ENCODE results near the gene C12orf76. TPM values are rescaled to one million over a fixed set of nuclear protein-coding genes. Genes with fewer than 3 reads are reported as not detected.
A peak's percentile ranks its signal among the peaks of the same experiment; 100 is the strongest.

The C12orf76 gene
- total and polyA plus RNA-seq, 7 donors, result 3.0 to 20.1 (median 11.3) TPM

DNA sequence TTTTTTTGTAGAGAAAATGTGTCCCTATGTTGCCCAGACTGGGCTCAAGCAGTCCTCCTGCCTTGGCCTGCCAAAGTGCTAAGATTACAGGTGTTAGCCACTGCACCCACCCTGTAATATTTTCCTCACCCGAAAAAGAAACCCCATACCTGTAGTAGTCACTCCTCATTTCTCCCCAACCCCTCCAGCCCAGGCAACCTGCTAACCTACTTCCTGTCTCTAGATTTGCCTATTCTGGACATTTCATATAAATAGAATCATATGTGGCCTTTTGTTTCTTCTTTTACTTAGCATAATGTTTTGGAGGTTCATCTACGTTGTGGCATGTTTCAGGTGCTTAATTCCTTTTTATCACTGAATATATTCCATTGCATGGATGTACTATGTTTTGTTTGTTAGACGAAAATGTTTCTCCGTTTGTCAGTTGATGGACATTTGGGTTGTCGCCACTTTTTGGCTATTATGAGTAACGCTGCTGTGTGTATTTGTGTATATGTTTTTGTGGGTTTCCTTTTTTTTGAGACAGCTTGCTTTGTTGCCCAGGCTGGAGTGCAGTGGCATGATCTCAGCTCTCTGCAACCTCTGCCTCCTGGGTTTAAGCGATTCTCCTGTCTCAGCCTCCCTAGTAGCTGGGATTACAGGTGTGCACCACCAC is 42.9 kb downstream of the C12orf76 start:
- no peak for TF ChIP-seq EP300 (IDR thresholded peaks at IDR 0.05)
- TF ChIP-seq, protein P1, sequence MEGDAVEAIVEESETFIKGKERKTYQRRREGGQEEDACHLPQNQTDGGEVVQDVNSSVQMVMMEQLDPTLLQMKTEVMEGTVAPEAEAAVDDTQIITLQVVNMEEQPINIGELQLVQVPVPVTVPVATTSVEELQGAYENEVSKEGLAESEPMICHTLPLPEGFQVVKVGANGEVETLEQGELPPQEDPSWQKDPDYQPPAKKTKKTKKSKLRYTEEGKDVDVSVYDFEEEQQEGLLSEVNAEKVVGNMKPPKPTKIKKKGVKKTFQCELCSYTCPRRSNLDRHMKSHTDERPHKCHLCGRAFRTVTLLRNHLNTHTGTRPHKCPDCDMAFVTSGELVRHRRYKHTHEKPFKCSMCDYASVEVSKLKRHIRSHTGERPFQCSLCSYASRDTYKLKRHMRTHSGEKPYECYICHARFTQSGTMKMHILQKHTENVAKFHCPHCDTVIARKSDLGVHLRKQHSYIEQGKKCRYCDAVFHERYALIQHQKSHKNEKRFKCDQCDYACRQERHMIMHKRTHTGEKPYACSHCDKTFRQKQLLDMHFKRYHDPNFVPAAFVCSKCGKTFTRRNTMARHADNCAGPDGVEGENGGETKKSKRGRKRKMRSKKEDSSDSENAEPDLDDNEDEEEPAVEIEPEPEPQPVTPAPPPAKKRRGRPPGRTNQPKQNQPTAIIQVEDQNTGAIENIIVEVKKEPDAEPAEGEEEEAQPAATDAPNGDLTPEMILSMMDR (IDR thresholded peaks at IDR 0.05), result no peak
- TF ChIP-seq POLR2AphosphoS5 (IDR thresholded peaks at IDR 0.05), result no peak
- no peak for TF ChIP-seq POLR2A (IDR thresholded peaks at IDR 0.05)
- intact Hi-C loops (cut with DNase I), result no loop called here
- H3K27me3 ChIP-seq, result no peaks in the 10 kb centered on the region
- no peaks in the 10 kb centered on the region for H3K9me3 ChIP-seq
- H3K36me3 ChIP-seq, result peaks cover 0 to 6% (median 0%) of the 10 kb centered on the region in 4 donors
- WGBS, 2 donors, result 66 to 73% methylated on average over 7 of the region's 7 CpGs
- H3K4me3 ChIP-seq, result no peak overlapping the region
- no peak for DNase-seq
- no peak overlapping the region for H3K27ac ChIP-seq
- peaks cover 0 to 20% (median 12%) of the 10 kb centered on the region in 4 donors for H3K4me1 ChIP-seq

DNA sequence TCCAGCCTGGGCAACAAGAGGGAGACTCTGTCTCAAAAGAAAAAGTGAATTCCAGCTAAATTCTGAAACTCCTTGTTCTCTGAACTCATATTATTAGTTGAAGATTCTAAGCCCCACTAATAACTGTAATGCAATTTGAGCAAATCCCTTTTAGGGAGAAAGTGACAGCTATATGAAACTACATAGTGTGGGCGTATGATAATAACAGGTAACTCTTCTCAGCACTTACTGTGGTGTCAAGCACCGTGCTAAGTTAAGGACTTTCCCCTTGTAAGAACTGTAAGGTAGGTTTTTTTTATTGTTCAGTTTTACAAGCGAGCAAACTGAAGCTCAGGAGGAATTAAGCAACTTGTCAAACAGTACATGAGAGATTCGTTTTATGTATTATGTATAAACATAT is 43.7 kb downstream of the C12orf76 start:
- Histone ChIP-seq H3K4me3 (no peak overlapping the region), H3K27me3 (no peaks in the 10 kb centered on the region), H3K36me3 (peaks cover 0 to 6% (median 0%) of the 10 kb centered on the region in 4 donors), H3K4me1 (peaks cover 0 to 24% (median 17%) of the 10 kb centered on the region in 4 donors), H3K9me3 (no peaks in the 10 kb centered on the region), H3K27ac (no peak overlapping the region)
- intact Hi-C loops (cut with DNase I), result no loop called here
- no peak for TF ChIP-seq EP300 (IDR thresholded peaks at IDR 0.05)
- no peak for TF ChIP-seq POLR2AphosphoS5 (IDR thresholded peaks at IDR 0.05)
- no peak for TF ChIP-seq POLR2A (IDR thresholded peaks at IDR 0.05)
- no peak for DNase-seq
- 12 to 36% methylated on average over 4 of the region's 4 CpGs for WGBS, 2 donors

DNA sequence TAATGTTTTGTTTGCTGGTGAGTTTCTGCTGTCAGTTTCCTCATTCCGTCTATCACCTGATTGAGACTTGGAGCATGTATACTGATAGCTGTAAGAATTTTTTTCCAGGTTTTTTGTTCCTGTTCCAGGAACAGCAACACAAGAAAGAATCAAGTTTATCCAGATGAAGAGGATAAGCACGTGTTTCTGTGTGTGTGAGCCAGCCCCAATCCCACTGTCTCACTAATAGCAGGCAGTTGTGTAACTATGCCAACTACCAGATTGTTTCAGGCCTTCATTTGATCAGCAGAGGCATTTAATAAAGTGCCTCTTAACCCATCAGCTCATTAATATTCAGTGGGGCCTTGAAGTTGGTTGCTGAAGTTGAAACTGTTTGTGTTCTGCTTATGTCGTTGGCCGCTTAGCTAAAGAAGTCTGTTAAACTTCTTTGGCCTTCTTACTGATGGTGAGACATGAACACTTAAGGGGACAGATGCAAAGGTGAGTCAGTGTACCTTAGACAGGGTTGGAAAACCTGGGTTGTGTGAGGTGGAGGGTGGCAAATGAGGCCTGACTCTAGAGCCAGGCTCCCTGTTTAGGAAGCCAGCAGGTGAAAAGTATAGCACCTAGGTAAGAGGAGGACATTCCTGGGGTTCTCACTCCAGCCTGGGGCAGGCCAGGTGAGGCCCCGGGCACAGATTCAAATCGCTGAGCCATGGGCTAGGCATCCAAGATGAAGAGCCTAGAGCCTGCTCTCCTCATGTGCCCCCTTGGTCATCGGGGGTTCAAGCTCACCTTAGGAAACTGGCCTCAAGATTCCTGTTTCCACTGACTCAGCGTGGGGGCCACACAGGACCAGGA is 45.4 kb downstream of the C12orf76 start:
- H3K9me3 ChIP-seq, result no peaks in the 10 kb centered on the region
- intact Hi-C loops (cut with DNase I), result no loop called here
- no peak overlapping the region for H3K4me3 ChIP-seq
- H3K4me1 ChIP-seq, result peaks cover 0 to 31% (median 19%) of the 10 kb centered on the region in 4 donors
- peak overlapping the region in 1 of 4 donors; percentile 27 for H3K27ac ChIP-seq
- no peak for DNase-seq
- peaks cover 0 to 6% (median 0%) of the 10 kb centered on the region in 4 donors for H3K36me3 ChIP-seq
- 51 to 77% methylated on average over 8 of the region's 8 CpGs for WGBS, 2 donors
- no peaks in the 10 kb centered on the region for H3K27me3 ChIP-seq
- TF ChIP-seq EP300 (IDR thresholded peaks at IDR 0.05) (no peak), POLR2AphosphoS5 (IDR thresholded peaks at IDR 0.05) (no peak), POLR2A (IDR thresholded peaks at IDR 0.05) (no peak)
- TF ChIP-seq, protein P1 (IDR thresholded peaks at IDR 0.05), result no peak

DNA sequence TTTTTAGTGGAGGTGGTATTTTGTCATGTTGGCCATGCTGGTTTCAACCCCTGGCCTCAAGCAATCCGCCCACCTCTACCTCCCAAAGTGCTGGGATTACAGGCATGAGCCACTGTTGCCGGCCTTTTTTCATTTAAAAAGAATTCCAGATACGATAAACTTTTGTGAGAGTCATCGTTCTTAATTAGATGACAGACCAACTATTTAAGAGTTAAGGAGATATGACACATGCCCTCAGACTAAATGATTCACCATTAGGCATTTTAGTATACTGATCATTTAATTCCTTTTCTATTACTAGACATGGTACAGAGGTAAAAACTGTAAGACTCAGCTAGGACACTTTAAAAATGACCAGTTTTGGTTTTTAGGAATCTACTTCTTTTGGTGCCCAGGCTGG is 46.7 kb downstream of the C12orf76 start:
- peaks cover 0 to 33% (median 20%) of the 10 kb centered on the region in 4 donors for H3K4me1 ChIP-seq
- intact Hi-C loops (cut with DNase I), result no loop called here
- no peaks in the 10 kb centered on the region for H3K27me3 ChIP-seq
- H3K36me3 ChIP-seq, result peaks cover 0 to 6% (median 0%) of the 10 kb centered on the region in 4 donors
- DNase-seq, result no peak
- 92 to 93% methylated on average over 4 of the region's 4 CpGs for WGBS, 2 donors
- peak overlapping the region in 1 of 4 donors; percentile 27 for H3K27ac ChIP-seq
- TF ChIP-seq, protein P1 (IDR thresholded peaks at IDR 0.05), result no peak
- TF ChIP-seq POLR2AphosphoS5 (IDR thresholded peaks at IDR 0.05), result no peak
- no peak for TF ChIP-seq POLR2A (IDR thresholded peaks at IDR 0.05)
- no peak for TF ChIP-seq EP300 (IDR thresholded peaks at IDR 0.05)
- no peak overlapping the region for H3K4me3 ChIP-seq
- H3K9me3 ChIP-seq, result no peaks in the 10 kb centered on the region

DNA sequence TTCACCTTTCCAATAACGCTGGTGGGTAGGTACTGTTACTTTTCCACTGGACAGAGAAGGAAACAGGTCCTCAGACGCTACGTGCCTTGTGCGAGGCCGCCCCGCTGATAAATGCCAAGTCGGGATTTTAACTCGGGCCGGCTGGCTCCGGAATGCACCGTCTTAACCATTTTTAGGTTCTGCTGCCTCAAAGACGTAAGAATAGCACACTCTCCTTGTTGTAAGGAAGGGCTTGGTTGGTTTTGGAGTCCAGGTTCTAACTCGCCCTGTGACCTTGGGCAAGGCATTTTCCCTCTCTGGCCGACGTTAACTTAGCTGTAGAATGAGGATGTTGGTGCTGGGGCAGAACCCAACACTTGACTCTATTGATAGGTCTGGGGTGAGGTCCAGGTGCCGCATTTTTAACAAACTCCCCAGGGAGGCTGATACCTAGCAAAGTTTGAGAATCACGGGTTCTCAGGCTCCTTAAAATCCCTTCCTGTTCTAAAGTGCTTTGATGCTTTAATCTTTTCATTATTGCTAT is 48.3 kb downstream of the C12orf76 start:
- WGBS, 2 donors, result 1 to 3% methylated on average over 17 of the region's 17 CpGs
- no peak for DNase-seq

More for the DNA sequence above, 48.3 kb downstream of the C12orf76 start:
- Histone ChIP-seq H3K4me3 (peak overlapping the region; percentile 83 to 98 (median 96)), H3K27me3 (no peaks in the 10 kb centered on the region), H3K27ac (peak overlapping the region; percentile 75 to 81 (median 80)), H3K36me3 (peaks cover 0 to 6% (median 0%) of the 10 kb centered on the region in 4 donors), H3K9me3 (no peaks in the 10 kb centered on the region), H3K4me1 (peaks cover 0 to 43% (median 29%) of the 10 kb centered on the region in 4 donors)
- TF ChIP-seq EP300 (IDR thresholded peaks at IDR 0.05) (no peak), POLR2A (IDR thresholded peaks at IDR 0.05) (no peak)
- TF ChIP-seq, protein P1 (IDR thresholded peaks at IDR 0.05), result no peak
- intact Hi-C loops (cut with DNase I), result loop anchor here (5.0 to 10.0 kb wide), 2 partner anchors 285 to 432 kb away; partner anchors contain the start of gene FAM222A

All from sigmoid colon (tissue), 7 donors.